Stimulated activated CD8-positive, alpha-beta memory T cell treated with anti-CD3 and anti-CD28 coated beads, Interleukin-7, amount 100 ng/mL, for 48 hours (primary cell): ENCODE data around the gene OGFR.

Experiments
- DNase-seq, 2 donors: peaks; one replicate each; pipeline ENCODE4 v3.0.0-alpha.2; 2020; ENCODE audit warnings: low read depth in 1 of 2; ENCODE audit errors: extremely low read depth in 1 of 2

The OGFR gene

GRCh38 chr20:62814060-62814708, 9.5 kb downstream of the OGFR start:
- DNase-seq: no peak

GRCh38 chr20:62814709-62815065, 10.1 kb downstream of the OGFR start:
- DNase-seq: no peak

DNA sequence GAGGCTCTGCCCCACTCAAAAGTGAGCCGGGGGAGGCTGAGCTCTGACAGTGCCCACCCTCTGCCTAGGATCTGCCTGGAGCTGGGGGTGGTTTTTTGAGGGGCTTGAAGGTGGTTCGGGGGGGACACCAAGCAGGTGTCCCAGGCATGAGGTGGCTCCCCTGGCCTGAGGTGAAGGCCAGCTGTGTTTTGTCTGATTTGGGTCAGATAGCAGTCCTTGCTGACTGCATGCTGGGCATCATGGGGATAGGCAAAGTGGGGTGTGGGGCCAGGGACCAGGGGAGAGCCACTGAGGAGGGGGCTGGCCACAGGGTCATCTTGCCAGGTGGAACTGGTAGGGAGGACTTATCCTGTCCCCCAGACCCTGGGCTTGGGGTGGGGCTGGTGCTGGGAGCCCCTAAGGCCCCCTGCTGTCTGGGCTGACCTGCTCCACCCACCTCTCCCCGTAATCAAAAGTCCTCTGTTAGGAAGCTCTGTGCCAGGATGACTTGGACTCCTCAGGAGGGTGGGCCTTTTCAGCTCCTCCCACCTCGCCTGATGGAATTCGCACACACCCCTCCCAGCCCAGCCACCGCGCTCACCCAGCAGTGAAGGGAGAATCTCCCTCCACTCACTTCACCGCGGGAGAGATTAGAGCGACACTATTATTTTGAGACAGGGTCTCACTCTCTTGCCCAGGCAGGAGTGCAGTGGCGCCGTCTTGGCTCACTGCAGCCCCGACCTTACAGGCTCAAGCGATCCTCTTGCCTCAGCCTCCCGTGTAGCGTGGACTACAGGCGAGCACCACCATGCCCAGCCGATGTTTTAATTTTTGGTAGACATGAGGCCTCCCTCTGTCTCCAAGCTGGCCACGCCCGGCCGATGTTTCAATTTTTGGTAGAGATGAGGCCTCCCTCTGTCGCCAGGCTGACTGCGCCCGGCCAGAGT, 10.7 kb downstream of the OGFR start:
- no peak for DNase-seq

- DNase-seq: no peak
Measured at GRCh38 chr20:62816031-62816883, 11.6 kb downstream of the OGFR start.

DNA sequence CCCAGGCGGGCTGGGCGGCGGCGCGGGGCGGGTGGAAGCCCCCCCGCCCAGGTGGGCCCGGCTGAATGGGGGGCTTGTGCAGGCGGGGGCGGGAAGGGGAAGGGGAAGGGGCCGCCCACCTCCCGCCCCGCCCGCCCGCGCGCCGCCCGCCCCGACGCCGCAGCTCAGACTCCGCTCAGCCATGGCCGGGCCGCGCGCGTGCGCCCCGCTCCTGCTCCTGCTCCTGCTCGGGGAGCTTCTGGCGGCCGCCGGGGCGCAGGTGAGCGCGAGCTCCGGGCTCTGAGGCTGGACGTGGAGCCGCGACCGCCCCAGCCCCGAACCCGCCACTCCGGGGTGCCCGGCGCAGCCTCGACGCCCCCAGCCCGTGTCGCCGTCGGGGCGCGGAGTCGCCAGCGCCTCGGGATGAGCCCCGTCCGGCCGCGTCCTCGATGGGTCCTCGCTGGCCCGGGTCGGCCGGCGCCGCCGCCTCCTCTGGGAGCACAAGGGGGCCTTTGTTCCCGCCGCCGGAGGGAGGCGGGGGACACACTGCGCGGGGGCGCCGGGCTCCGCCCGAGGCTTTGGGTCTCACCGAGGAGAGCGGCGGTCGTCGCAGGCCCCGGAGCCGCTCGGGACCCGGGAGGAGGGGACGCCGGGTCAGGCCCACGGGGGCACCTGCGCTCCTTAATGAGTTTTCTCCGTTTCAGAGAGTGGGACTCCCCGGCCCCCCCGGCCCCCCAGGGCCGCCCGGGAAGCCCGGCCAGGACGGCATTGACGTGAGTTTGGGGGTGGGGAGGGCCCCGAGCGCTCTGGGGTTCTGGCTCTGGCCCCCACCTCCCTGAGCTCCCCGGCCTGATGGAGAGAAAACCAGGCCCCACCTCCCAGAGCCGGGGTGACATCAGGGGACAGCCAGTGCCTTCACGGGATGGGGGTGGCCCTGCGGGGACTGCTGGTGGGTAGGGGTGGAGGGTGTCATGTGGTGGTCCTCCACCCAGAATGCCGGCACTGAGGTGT, 12.5 kb downstream of the OGFR start, which contains the start of gene COL9A3:
COL9A3 (plus strand) TSS at position 167 of the 990 bp plus-strand sequence; CDS start at position 182, 15 bp downstream.
- DNase-seq: no peak

- no peak for DNase-seq
Measured at GRCh38 chr20:62817975-62818591, 13.4 kb downstream of the OGFR start.

- no peak for DNase-seq
Measured at GRCh38 chr20:62818592-62819493, 14.2 kb downstream of the OGFR start.

DNA sequence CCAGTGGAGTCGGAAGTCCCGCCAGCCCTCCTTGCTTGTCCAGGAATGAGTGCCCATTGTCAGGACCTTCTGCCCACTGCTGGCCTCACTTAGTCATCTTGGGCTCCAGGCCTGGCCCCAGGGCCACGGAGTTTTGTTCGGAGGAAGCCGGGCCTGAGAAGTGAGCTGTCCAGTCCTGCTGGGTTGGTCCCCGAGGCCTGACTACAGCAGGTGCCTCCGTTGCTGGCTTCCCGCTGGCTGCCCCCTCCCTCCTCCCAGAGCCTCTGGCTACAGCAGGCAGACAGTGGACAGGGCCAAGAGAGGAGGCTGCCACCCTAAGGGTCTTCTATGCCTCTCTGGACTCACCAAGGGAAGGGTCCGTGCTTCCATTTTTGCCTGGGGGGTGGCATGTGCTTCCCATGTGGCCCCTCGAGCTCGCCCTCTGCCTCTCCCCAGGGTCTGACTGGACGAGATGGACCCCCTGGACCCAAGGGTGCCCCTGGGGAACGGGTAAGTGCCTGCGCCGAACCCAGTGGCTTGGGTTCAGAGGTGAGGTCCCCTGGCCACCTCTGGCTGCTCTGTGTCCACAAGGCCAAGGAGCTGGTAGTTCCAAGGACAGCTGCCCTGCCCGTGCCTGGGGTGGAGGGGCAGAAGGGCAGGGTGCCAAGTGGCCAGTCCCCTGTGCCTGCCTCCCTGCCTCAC, 15.0 kb downstream of the OGFR start:
- DNase-seq: no peak

GRCh38 chr20:62820208-62820961, 15.8 kb downstream of the OGFR start:
- DNase-seq: no peak

GRCh38 chr20:62820962-62821725, 16.5 kb downstream of the OGFR start:
- no peak for DNase-seq

DNA sequence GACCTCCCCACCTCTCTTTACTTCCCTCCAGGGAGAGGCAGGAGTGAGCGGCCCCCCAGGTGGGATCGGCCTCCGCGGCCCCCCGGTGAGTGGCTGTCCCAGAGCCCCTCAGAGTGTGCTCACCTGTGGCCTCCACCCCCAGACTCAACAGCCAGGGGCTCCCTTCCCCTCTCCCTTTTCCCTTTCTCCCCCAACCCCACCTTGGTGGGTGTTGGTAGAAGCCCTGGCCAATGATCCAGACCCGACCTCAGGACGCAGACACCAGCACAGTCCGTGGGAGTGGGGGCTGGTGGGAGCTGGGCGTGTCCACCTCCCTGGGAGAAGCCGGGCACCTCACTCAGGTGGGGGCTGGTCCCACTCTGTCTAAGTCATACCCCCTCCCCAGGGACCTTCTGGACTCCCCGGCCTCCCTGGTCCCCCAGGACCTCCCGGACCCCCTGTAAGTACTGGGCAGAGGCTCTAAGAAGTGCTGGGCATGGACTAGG, 17.1 kb downstream of the OGFR start:
- no peak for DNase-seq

DNA sequence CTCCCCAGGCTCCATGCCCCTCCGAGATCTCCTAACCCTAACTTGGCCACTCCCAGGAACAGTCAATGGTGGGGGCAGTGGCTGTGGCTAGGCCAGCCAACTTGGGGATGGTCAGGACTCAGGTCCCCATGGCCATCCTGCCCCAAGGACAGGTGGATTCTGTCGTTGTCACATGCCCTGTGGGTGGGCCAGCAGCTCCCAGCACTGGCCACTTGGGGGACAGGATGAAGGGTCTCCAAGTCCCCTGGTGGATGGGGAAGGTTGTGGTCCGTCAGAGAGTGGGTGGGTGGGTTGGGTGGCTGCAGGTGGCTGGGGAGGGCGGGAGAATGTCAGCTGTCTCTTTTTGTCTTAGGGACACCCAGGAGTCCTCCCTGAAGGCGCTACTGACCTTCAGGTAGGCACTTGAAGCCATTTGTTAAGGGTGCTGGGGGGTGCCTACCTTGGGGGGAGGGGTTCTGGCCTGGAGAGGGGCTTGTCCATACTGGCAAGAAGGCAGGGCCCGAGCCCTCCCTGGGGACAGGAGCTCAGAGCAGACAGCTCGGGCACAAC, 17.7 kb downstream of the OGFR start:
- DNase-seq: no peak

DNA sequence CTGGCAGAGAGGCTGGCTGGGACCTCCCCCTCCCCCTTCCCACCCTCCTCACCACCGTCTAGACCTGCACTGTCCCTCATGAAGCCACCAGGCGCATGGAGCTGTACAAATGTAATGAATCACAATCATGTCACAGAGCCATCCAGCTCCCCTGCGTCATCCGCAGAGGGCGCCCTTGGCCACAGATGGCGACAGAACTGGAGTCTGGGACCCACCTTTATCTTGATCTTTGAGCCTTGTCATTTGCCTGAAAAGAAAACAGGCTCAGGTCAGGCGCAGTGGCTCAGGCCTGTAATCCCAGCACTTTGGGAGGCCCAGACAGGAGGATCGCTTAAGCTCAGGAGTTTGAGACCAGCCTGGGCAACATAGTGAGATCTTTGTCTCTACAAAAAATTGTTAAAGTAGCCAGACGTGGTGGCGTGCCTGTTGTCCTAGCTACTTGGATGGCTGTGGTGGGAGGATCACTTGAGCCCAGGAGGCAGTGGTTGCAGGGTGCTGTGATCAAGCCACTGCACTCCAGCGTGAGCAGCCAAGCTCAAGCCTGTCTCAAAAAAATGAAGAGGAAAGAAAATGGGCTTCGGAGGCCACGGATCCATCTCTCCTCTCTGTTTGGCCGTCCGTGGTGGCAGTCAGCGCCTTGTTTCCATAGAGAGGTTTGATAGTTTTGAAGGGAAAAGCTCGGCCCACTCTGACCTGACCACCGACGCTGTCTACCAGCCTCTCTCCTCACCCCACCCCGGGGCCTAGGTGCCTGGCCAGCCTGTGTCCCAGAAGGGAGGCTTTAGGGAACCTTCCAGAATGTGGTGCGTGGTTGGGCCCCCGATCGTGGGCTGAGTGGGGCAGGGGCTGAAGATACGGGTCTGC, 18.4 kb downstream of the OGFR start:
- peak in 1 of 2 donors; percentile 40 for DNase-seq

- DNase-seq: no peak
Measured at GRCh38 chr20:62823688-62824475, 19.2 kb downstream of the OGFR start.
